ENCODE measurements around the gene COA1. TPM values are rescaled to one million over a fixed set of nuclear protein-coding genes. Genes with fewer than 3 reads are reported as not detected.
A peak's percentile ranks its signal among the peaks of the same experiment; 100 is the strongest.

Gene COA1
- polyA plus RNA-seq, 2 of the 4 experiments (the other 2 are of a cell fraction), result 57.5 to 91.4 TPM

DNA sequence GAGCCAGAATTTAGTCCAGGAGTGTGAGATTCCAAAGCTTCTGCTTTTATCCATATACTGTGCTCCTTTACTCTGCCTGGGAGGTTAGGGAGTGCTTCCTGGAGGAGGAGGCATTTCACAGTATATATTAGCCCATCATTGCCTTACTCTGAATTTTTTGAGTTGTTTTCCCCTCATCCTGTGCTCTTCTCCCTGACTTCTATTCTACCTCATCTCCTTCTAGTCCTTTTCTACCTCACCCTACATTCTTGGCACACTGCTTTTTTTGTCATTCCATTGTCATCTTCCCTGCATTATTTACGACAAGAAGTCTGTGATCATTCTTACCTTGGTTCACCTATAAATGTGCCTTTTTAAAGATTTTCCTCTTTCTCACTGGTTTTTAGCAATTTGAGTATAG is 125.1 kb downstream of the COA1 start:
- no peaks in the 10 kb centered on the region for H3K4me1 ChIP-seq
- DNase-seq (ENCODE audit: low read depth in 1 of 2, low spot score in 1 of 2), result no peak
- H3K9me3 ChIP-seq, result no peaks in the 10 kb centered on the region
- no peak for ATAC-seq
- ChIA-PET CTCF (interaction anchor here (11.8 kb wide), 1 partner anchor 22 kb away, joined by 66 read pairs; the partner anchor contains the start of gene STK17A), POLR2A (no interaction called here)
- H3K27ac ChIP-seq, result no peak overlapping the region
- no peak overlapping the region for H3K4me3 ChIP-seq
- no peak overlapping the region for H3K4me2 ChIP-seq
- no peak for FAIRE-seq
- 100% methylated on average over 1 of the region's 1 CpG for WGBS (ENCODE audit: missing lambda C conversion rate)
- TF ChIP-seq RFX5 (IDR thresholded peaks at IDR 0.05), result no peak
- TF ChIP-seq ZFP36 (IDR thresholded peaks at IDR 0.05; ENCODE audit: borderline replicate concordance, partially characterized antibody), result peak; percentile 67

DNA sequence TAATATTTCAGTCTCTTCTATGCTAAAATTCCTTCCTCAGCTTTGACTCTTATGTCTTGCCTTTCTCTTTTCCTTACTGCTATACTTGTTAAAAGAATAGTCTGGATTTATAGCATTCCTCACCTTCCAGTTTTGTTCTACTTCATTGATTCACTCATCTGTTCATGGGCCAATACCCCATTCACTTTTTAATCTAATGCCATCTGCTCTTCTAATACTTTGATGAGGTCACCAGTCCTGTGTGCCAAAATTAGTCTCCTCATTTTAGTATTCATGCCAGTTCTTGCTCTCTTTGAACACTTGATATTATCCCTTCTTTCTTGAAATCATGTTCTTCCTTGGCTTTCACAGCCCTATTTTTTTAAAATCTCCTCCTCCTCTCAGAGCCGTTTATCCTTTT is 127.1 kb downstream of the COA1 start:
- no peak for ATAC-seq
- FAIRE-seq, result no peak

DNA sequence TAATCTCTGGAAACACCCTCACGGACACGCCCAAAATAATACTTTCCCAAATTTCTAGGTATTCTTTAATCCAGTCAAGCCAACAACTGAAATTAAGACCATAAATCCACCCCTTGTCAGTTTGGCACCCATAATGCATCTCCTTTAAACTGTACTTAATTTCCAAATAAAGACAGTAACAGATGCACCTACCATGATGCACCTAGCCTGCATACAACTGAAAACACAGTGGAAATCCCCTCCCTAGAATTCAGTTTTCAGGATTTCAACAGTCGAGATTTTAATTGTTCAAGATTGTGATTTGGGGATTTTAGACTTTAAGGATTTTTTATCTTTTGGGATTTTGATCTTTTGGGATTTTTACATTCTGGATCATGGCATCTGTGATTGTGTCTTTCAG is 129.3 kb downstream of the COA1 start:
- ChIA-PET CTCF (interaction anchor here (0.6 to 11.8 kb wide), 3 partner anchors 17 to 100 kb away, joined by 3 to 66 read pairs (median 4); partner anchors contain the start of gene STK17A), POLR2A (no interaction called here)
- H3K9me3 ChIP-seq, result no peaks in the 10 kb centered on the region
- TF ChIP-seq CBX8 (IDR thresholded peaks at IDR 0.05) (no peak), RNF2 (IDR thresholded peaks at IDR 0.05; ENCODE audit: borderline replicate concordance, low read depth) (no peak), CHD4 (IDR thresholded peaks at IDR 0.05; ENCODE audit: borderline replicate concordance) (no peak), HOXB5 (CRISPR knock-in tag; IDR thresholded peaks at IDR 0.05) (no peak)
- H3K4me2 ChIP-seq, result no peak overlapping the region
- H3K4me1 ChIP-seq, result peaks cover 13% of the 10 kb centered on the region
- no peak for FAIRE-seq
- no peak overlapping the region for H3K4me3 ChIP-seq
- 82% methylated on average over 3 of the region's 3 CpGs for WGBS (ENCODE audit: missing lambda C conversion rate)
- H3K27ac ChIP-seq, result no peak overlapping the region
- no peak for DNase-seq (ENCODE audit: low read depth in 1 of 2, low spot score in 1 of 2)
- ATAC-seq, result no peak

More for the DNA sequence above, 127.1 kb downstream of the COA1 start:
- no peaks in the 10 kb centered on the region for H3K4me1 ChIP-seq
- POLR2A ChIA-PET, result interaction anchor here (1.5 kb wide), 1 partner anchor 19 kb away, joined by 4 read pairs; the partner anchor contains the start of gene STK17A
- no peak for TF ChIP-seq FOXS1 (CRISPR knock-in tag; IDR thresholded peaks at IDR 0.05)
- no peak for TF ChIP-seq HEYL (CRISPR knock-in tag; IDR thresholded peaks at IDR 0.05)
- TF ChIP-seq, protein P1, sequence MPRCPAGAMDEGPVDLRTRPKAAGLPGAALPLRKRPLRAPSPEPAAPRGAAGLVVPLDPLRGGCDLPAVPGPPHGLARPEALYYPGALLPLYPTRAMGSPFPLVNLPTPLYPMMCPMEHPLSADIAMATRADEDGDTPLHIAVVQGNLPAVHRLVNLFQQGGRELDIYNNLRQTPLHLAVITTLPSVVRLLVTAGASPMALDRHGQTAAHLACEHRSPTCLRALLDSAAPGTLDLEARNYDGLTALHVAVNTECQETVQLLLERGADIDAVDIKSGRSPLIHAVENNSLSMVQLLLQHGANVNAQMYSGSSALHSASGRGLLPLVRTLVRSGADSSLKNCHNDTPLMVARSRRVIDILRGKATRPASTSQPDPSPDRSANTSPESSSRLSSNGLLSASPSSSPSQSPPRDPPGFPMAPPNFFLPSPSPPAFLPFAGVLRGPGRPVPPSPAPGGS (IDR thresholded peaks at IDR 0.05), result no peak
- TF ChIP-seq, protein P2, sequence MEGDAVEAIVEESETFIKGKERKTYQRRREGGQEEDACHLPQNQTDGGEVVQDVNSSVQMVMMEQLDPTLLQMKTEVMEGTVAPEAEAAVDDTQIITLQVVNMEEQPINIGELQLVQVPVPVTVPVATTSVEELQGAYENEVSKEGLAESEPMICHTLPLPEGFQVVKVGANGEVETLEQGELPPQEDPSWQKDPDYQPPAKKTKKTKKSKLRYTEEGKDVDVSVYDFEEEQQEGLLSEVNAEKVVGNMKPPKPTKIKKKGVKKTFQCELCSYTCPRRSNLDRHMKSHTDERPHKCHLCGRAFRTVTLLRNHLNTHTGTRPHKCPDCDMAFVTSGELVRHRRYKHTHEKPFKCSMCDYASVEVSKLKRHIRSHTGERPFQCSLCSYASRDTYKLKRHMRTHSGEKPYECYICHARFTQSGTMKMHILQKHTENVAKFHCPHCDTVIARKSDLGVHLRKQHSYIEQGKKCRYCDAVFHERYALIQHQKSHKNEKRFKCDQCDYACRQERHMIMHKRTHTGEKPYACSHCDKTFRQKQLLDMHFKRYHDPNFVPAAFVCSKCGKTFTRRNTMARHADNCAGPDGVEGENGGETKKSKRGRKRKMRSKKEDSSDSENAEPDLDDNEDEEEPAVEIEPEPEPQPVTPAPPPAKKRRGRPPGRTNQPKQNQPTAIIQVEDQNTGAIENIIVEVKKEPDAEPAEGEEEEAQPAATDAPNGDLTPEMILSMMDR (IDR thresholded peaks at IDR 0.05), result no peak
- no peak for TF ChIP-seq ZFP36 (IDR thresholded peaks at IDR 0.05; ENCODE audit: borderline replicate concordance, partially characterized antibody)
- TF ChIP-seq, protein P3, sequence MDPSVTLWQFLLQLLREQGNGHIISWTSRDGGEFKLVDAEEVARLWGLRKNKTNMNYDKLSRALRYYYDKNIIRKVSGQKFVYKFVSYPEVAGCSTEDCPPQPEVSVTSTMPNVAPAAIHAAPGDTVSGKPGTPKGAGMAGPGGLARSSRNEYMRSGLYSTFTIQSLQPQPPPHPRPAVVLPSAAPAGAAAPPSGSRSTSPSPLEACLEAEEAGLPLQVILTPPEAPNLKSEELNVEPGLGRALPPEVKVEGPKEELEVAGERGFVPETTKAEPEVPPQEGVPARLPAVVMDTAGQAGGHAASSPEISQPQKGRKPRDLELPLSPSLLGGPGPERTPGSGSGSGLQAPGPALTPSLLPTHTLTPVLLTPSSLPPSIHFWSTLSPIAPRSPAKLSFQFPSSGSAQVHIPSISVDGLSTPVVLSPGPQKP (IDR thresholded peaks at IDR 0.05; ENCODE audit: low read depth, low read length), result no peak
- TF ChIP-seq ZSCAN20 (CRISPR knock-in tag; IDR thresholded peaks at IDR 0.05), result no peak
- TF ChIP-seq PHF8 (IDR thresholded peaks at IDR 0.05; ENCODE audit: borderline replicate concordance, low read depth), result no peak
- TF ChIP-seq GATA3 (IDR thresholded peaks at IDR 0.05; ENCODE audit: borderline replicate concordance), result no peak
- TF ChIP-seq CHD2 (IDR thresholded peaks at IDR 0.05; ENCODE audit: low read length, partially characterized antibody), result no peak
- H3K4me3 ChIP-seq, result no peak overlapping the region
- CTCF ChIA-PET, result interaction anchor here (0.6 to 11.8 kb wide), 3 partner anchors 20 to 182 kb away, joined by 3 to 66 read pairs (median 7); partner anchors contain the start of gene STK17A
- H3K4me2 ChIP-seq, result no peak overlapping the region
- WGBS (ENCODE audit: missing lambda C conversion rate), result 95% methylated on average over 1 of the region's 1 CpG
- no peaks in the 10 kb centered on the region for H3K9me3 ChIP-seq
- no peak overlapping the region for H3K27ac ChIP-seq
- DNase-seq (ENCODE audit: low read depth in 1 of 2, low spot score in 1 of 2), result no peak

Measured in A549 (cell line).